Activated CD8-positive, alpha-beta memory T cell treated with anti-CD3 and anti-CD28 coated beads, Interleukin-2, amount 10 ng/mL, durations not matched to agents 7 days and 5 days (primary cell): ENCODE measurements around the gene MVK. TPM values are rescaled to one million over a fixed set of nuclear protein-coding genes. Genes with fewer than 3 reads are reported as not detected.

Experiments used
- ATAC-seq: fragments of 150-1000 bp; cut with Tn5 transposase; one replicate; pipeline ENCODE4 v1.10.0; 2021; ENCODE audit warnings: moderate library complexity
- CTCF ChIA-PET: fragments of 350-600 bp; sonication (Branson Sonifier 250); formaldehyde crosslinking; loops from one replicate; lab custom pipeline; 2021; ENCODE audit warnings: antibody characterized with exemption; lab: Charles Lee
- DNase-seq: peaks from one replicate; pipeline ENCODE4 v3.0.0-alpha.2; 2020
- H3K27ac Mint-ChIP-seq: one replicate; pipeline ENCODE4 v1.8.0; 2021; ENCODE audit warnings: mild to moderate bottlenecking, mixed read lengths
- H3K27me3 Mint-ChIP-seq: one replicate; pipeline ENCODE4 v1.8.0; 2021; ENCODE audit warnings: mixed read lengths
- H3K36me3 Mint-ChIP-seq: one replicate; pipeline ENCODE4 v1.8.0; 2021; ENCODE audit warnings: mild to moderate bottlenecking, mixed read lengths
- H3K4me1 Mint-ChIP-seq: one replicate; pipeline ENCODE4 v1.8.0; 2021; ENCODE audit warnings: mixed read lengths
- H3K4me3 Mint-ChIP-seq: one replicate; pipeline ENCODE4 v1.8.0; 2021; ENCODE audit warnings: mild to moderate bottlenecking, moderate library complexity, mixed read lengths
- H3K9me3 Mint-ChIP-seq: one replicate; pipeline ENCODE4 v1.8.0; 2022; ENCODE audit warnings: low read depth, mixed read lengths
- total RNA-seq, 2 experiments: library from RNA; stranded (reverse); gene quantifications; one replicate each; pipeline ENCODE4 v1.2.3, GENCODE V29; 2021

Gene MVK
- total RNA-seq, 2 experiments from 2014 or later = 21.7 to 27.4 TPM

DNA sequence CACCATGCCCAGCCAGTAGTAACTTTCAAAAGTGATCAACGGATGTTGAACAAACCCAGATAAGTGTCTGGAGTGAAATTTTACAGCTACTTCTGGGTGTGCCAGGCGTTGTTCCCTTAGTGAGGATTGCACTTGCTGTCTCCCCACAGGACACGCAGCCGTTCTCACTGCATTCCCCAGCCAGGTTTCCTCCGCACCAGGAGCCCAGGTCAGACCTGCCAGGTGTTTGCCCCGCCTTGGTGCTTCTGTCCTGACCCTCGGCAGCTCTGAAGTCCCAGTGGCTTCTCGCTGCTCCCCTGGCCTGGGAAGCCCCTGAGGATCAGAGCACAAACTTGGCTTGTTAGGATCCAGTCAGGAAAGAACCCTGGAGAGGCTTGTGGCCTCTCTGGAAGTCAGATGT lies 36.5 kb upstream of the MVK start:
- CTCF ChIA-PET = interaction anchor here (1.1 to 1.3 kb wide), 2 partner anchors 18 to 244 kb away, joined by 3 to 4 read pairs; no protein-coding TSS in a partner anchor
- no peaks in the 10 kb centered on the region for H3K9me3 Mint-ChIP-seq
- H3K4me1 Mint-ChIP-seq = no peaks in the 10 kb centered on the region
- H3K27ac Mint-ChIP-seq = no peak overlapping the region
- ATAC-seq (no peak), DNase-seq (no peak)
- no peak overlapping the region for H3K4me3 Mint-ChIP-seq
- no peaks in the 10 kb centered on the region for H3K27me3 Mint-ChIP-seq
- no peaks in the 10 kb centered on the region for H3K36me3 Mint-ChIP-seq

DNA sequence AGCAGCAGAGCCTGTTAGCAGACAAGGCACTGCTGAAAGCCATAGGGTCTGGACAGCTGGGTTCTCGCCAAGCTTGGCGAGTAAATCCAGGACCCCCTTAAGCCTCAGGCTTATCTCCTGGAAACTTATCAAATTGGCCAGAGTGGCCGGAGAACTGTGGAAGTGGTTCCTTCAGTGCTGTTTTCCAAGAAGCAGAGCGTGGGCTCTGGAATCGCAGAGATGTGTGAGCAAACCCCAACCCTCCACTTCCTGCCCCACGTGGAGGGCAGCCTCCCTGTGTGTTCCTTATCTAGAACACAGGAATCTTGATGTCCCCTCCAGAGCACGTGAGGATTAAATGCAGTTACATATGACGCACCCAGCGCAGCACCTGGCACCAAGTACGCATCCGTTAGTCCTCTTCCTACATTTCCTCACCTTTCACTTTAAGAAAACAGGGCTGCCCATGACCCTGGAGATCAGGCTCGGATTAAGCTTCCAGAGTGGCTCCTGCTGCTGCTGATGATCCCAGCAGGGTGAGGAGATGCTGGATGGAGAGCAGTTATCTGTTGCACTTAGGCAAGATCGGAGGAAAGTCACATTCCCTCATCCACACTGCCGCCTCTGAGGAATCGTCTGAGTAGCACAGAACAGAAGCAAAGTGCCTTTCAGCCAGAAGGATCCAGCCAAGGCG lies 35.3 kb upstream of the MVK start:
- H3K4me1 Mint-ChIP-seq = no peaks in the 10 kb centered on the region
- CTCF ChIA-PET = no interaction called here
- H3K36me3 Mint-ChIP-seq = no peaks in the 10 kb centered on the region
- no peak overlapping the region for H3K4me3 Mint-ChIP-seq
- H3K9me3 Mint-ChIP-seq = no peaks in the 10 kb centered on the region
- no peak overlapping the region for H3K27ac Mint-ChIP-seq
- no peaks in the 10 kb centered on the region for H3K27me3 Mint-ChIP-seq
- no peak for DNase-seq
- ATAC-seq = no peak

DNA sequence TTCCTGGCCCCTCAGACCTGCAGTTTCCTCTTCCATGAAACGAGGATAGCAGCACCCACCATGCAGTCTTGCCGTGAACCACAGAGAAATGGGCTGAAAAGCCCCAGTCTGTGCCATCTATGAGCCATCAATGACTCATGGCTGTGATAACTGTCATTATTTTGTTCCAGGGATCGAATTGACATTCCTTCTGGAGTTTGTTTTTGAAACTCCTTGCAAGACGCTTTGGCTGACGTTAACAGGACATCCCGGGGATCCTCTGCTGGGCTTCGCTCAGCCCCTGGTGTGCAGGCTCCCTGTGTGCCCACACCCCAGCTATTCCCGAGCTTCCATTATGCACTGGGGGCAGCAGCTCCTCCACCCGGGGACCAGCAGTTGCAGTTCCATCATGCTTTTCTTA lies 34.1 kb upstream of the MVK start:
- DNase-seq = no peak
- H3K27ac Mint-ChIP-seq = no peak overlapping the region
- H3K27me3 Mint-ChIP-seq = no peaks in the 10 kb centered on the region
- H3K36me3 Mint-ChIP-seq = no peaks in the 10 kb centered on the region
- ATAC-seq = no peak
- no peak overlapping the region for H3K4me3 Mint-ChIP-seq
- H3K4me1 Mint-ChIP-seq = no peaks in the 10 kb centered on the region
- H3K9me3 Mint-ChIP-seq = no peaks in the 10 kb centered on the region
- CTCF ChIA-PET = interaction anchor here (0.9 kb wide), 1 partner anchor 306 kb away, joined by 3 read pairs; no protein-coding TSS in a partner anchor

DNA sequence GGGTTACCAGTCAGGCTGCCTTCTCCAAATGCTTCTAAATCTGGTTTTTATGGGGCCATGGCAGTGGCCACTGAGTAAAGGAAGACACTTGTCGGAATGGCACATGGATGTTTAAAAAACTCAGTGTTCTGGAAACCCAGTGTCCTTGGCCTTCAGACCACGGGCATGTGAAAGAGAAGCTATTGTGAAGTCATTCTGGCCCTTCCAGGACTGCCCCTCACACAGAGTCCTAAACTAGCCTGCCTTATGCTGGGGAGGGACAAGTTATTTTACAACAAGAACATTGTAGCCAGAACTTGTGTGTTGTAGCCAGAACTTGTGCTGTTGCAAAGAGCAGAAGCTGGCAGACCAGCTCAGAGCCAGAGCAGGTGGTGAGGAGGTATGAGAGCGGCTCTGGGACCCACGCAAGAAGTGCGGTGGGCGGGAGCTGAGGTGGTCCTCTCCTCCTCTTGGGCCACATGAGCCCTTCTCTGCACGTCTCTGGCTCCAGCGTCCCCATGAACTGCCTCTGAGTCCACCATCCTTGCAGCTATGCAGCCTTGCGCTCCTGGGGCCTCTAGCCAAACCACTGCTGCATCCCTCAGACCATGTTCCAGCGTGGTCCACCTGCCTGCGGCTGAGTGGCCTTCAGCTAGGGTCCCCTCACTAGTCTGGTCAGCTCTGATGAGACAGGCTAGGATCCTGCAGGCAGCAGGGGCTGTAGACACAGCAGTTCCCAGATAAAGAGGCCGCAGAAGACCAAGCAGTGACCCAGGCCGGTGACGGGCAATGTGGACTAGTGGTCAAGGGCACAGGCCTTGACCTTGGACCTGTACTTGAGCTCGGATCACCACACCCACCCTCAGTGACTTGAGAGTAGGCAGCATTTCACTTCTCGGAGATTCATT lies 32.8 kb upstream of the MVK start:
- ATAC-seq = no peak
- Mint-ChIP-seq H3K36me3 (no peaks in the 10 kb centered on the region), H3K27ac (no peak overlapping the region), H3K4me1 (peaks cover 8% of the 10 kb centered on the region), H3K4me3 (no peak overlapping the region), H3K27me3 (no peaks in the 10 kb centered on the region), H3K9me3 (no peaks in the 10 kb centered on the region)
- DNase-seq = no peak
- CTCF ChIA-PET = no interaction called here

DNA sequence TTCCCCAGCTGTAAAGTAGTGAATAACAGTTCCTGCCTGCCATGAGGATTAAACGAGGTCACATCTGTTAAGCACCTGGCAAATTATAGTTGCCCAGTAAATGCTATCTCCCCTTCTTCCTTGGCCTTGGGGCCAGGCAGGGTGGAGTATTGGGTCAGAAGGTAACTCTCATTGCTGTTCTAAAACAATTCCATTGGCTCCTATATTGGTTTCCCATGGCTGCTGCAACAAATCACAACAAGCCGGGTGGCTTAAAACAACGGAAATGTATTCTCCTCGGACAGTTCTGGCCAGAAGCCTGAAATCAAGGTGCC lies 32.2 kb upstream of the MVK start:
- peaks cover 8% of the 10 kb centered on the region for H3K4me1 Mint-ChIP-seq
- CTCF ChIA-PET = no interaction called here

DNA sequence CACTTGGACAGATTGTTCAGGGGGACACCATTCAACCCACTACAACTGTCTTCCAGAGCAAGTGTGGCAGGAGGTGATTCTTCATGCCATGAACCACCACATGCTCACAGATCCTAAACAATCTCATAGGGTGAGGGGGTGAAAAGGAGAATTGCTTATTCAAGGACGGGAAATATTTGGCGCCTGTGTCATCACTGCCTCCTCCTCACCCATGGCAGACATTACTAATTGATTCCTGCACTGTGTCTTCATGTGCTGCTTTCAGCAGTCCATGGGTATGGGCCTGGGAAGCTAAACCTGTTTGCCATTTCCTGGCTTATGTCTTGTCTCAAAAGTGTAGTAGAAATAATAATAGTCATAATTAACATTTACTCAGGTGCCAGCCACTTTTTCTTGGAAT lies 31.6 kb upstream of the MVK start:
- no peak for DNase-seq
- Mint-ChIP-seq H3K4me3 (no peak overlapping the region), H3K4me1 (peaks cover 8% of the 10 kb centered on the region), H3K27me3 (peaks cover 3% of the 10 kb centered on the region), H3K27ac (no peak overlapping the region), H3K36me3 (no peaks in the 10 kb centered on the region), H3K9me3 (no peaks in the 10 kb centered on the region)
- CTCF ChIA-PET = no interaction called here
- no peak for ATAC-seq

More for the DNA sequence above, 32.2 kb upstream of the MVK start:
- H3K27ac Mint-ChIP-seq = no peak overlapping the region
- DNase-seq (no peak), ATAC-seq (no peak)
- no peaks in the 10 kb centered on the region for H3K27me3 Mint-ChIP-seq
- H3K9me3 Mint-ChIP-seq = no peaks in the 10 kb centered on the region
- H3K36me3 Mint-ChIP-seq = no peaks in the 10 kb centered on the region
- no peak overlapping the region for H3K4me3 Mint-ChIP-seq

DNA sequence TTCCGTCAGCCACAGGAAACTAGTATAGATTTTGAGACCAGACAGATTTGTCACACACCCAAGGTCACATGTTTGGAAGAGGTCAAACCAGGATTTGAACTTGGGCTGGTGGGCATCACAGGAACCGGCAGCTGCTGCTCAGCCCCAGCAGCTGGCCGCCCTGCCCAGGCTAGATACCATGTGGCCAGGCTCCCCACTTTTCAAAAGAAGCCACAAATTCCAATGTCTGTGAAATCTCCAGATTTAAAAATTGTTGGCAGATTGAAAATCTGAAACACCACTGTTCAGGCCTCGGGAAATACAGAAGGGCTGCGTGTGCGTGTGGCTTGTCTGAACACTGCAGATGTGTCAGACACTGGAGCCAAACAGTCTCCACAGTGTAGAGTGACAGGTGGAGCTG lies 30.7 kb upstream of the MVK start:
- DNase-seq = no peak
- no peak for ATAC-seq
- H3K9me3 Mint-ChIP-seq = no peaks in the 10 kb centered on the region
- H3K4me3 Mint-ChIP-seq = no peak overlapping the region
- H3K36me3 Mint-ChIP-seq = no peaks in the 10 kb centered on the region
- CTCF ChIA-PET = interaction anchor here (1.6 kb wide), 1 partner anchor 10 kb away, joined by 3 read pairs; no protein-coding TSS in a partner anchor
- H3K4me1 Mint-ChIP-seq = peaks cover 8% of the 10 kb centered on the region
- H3K27me3 Mint-ChIP-seq = peaks cover 12% of the 10 kb centered on the region
- H3K27ac Mint-ChIP-seq = no peak overlapping the region

DNA sequence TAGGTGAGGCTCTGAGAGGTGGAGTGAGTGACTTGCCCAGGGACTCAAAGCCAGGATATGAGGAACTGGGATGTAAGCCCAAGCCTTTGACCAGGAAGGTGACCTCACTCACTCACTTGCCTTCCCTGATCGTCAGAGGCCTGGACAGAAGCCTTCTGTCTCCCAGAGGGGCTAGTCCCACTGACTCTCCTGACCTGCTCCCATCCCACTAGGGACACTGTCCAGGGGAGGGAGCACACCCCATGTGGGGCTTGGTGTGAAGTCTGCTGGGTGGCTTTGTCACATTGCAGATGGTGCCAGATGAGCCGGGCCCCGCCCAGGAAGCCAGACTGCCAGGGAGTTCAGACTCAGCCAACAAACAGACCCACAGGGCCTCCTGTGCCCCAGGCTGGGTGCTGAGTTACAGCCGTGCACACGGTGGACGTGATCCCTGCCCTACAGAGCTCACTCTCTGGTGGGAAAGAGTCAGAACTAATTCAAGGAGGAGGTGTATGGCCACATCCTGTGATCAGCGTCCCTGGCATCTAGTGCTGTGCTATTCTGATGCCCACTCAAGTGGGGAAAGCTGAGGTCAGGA lies 28.6 kb upstream of the MVK start:
- Mint-ChIP-seq H3K27me3 (peaks cover 29% of the 10 kb centered on the region), H3K4me1 (peaks cover 12% of the 10 kb centered on the region), H3K27ac (peak overlapping the region; percentile 15), H3K36me3 (no peaks in the 10 kb centered on the region), H3K9me3 (no peaks in the 10 kb centered on the region), H3K4me3 (no peak overlapping the region)
- ATAC-seq (peak; percentile 75), DNase-seq (peak; percentile 45)
- CTCF ChIA-PET = no interaction called here

DNA sequence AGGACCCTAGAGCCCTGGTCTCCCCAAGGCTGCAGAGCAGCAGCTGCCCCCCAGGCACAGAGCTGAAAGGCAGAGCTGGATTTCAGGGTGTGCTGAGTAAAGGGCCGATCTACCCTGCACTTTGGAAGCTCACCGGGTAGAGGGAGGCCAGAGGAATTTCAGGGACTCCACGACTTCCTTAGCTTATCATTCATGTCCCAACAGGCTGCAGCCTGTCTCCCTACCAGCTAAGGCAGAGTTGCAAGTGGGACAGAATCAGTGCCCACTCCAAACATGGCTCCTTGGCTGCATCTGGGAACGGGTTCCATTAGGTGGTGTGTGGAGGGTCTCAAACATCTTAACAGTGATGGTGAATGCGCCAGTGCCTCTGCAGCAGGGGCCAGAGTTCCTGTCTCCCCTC lies 27.8 kb upstream of the MVK start:
- Mint-ChIP-seq H3K4me3 (no peak overlapping the region), H3K27me3 (peaks cover 30% of the 10 kb centered on the region)
- CTCF ChIA-PET = no interaction called here

DNA sequence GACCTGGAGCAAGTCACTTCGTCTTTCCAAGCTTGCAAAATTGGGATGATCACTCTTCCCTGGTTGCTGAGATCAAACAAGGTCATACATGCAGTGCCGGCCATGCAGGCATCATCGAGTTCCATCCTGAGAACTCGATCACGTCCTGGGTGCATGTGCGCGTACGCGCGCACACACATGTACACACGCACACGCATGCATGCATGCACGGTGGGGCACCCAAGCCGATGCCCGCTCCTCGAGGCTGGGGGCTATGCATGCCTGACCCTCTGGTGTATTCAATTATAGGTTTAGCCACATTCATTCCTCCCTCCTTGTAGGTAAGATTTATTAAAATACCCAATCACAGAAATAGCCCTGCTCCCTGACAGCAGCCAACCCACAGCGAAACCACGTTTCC lies 26.3 kb upstream of the MVK start:
- DNase-seq (no peak), ATAC-seq (no peak)
- Mint-ChIP-seq H3K27ac (no peak overlapping the region), H3K36me3 (no peaks in the 10 kb centered on the region), H3K9me3 (no peaks in the 10 kb centered on the region), H3K4me3 (no peak overlapping the region), H3K4me1 (peaks cover 12% of the 10 kb centered on the region), H3K27me3 (peaks cover 30% of the 10 kb centered on the region)
- CTCF ChIA-PET = interaction anchor here (1.7 kb wide), 1 partner anchor 50 kb away, joined by 5 read pairs; no protein-coding TSS in a partner anchor

More for the DNA sequence above, 27.8 kb upstream of the MVK start:
- no peaks in the 10 kb centered on the region for H3K36me3 Mint-ChIP-seq
- no peak for ATAC-seq
- no peaks in the 10 kb centered on the region for H3K9me3 Mint-ChIP-seq
- no peak overlapping the region for H3K27ac Mint-ChIP-seq
- DNase-seq = no peak
- H3K4me1 Mint-ChIP-seq = peaks cover 12% of the 10 kb centered on the region

DNA sequence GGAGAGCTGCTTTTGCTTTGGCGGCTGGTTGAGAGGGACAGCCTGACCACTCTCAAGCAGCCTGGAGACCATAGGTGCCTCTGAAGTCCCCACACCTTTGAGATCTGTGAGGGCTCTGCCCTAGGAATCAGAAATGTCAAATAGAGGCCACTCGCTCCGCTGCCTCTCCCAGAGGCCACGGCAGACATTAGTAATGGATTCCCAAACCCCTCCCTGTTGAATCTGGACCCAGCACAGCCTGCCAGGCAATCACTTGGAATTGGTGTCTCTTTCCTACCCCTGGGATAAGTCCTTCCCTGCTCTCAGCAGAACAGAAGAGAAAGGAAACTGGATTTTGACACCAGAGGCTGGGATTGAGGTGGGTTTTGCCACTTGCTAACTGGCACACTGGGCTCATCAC lies 25.3 kb upstream of the MVK start:
- Mint-ChIP-seq H3K36me3 (no peaks in the 10 kb centered on the region), H3K4me3 (no peak overlapping the region), H3K4me1 (peaks cover 12% of the 10 kb centered on the region), H3K27ac (no peak overlapping the region), H3K9me3 (no peaks in the 10 kb centered on the region), H3K27me3 (peaks cover 32% of the 10 kb centered on the region)
- no peak for DNase-seq
- ATAC-seq = no peak
- CTCF ChIA-PET = interaction anchor here (1.7 kb wide), 1 partner anchor 49 kb away, joined by 5 read pairs; no protein-coding TSS in a partner anchor

DNA sequence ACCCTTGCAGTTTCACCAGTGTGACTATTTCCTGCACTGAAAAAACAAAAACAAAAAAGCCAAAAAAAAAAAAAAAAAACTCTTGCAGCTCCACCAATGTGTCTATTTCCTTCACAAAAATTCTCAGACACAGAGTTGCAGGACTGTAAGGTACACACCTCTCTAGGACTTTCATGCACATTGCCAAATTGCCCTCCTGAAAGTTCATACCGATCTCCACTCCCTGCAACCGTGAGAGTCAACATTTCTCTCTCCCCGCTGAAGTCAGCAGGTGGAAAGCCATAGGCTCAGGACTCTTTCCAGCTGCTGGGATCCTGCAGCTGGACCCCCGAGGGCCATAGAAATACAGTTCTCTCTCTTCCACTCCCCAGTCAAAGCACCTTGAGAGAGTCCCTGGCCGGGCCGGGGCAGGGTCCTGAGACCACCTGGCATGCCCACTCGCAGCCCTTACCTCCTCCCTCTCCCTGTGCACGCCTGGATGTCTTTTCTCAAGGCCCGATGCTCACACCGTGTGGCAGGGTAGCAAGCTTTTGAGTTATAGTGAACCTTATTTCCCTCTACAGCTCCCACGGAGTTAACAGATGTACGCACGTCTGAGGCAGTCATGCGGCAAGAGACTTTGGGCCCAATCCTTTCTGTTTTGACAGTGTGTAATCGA lies 23.9 kb upstream of the MVK start:
- CTCF ChIA-PET = no interaction called here
- H3K27me3 Mint-ChIP-seq = peaks cover 32% of the 10 kb centered on the region
- no peaks in the 10 kb centered on the region for H3K9me3 Mint-ChIP-seq
- DNase-seq (no peak), ATAC-seq (no peak)
- H3K36me3 Mint-ChIP-seq = no peaks in the 10 kb centered on the region
- peaks cover 10% of the 10 kb centered on the region for H3K4me1 Mint-ChIP-seq
- H3K4me3 Mint-ChIP-seq = no peak overlapping the region
- no peak overlapping the region for H3K27ac Mint-ChIP-seq

DNA sequence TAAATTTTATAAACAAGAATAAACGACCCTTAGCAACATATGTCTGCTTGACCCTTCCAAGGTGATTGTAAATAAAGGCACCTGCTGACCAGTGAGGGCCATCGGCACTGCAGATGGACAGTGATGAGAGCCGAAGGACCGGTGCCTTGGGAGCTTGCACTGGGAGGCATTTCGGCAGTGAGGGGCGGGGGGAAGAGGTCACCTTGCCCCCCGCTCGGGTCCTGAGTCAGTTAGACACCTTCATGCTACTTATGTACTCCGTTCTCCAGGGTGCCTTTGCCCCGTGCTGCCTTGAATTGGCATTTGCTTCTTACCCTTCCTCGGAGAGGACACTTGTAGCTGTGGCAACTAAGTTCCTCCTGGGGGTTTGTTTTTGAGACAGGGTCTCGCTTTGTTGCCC lies 23.3 kb upstream of the MVK start:
- DNase-seq (no peak), ATAC-seq (no peak)
- Mint-ChIP-seq H3K4me3 (no peak overlapping the region), H3K36me3 (no peaks in the 10 kb centered on the region), H3K9me3 (no peaks in the 10 kb centered on the region), H3K27me3 (peaks cover 32% of the 10 kb centered on the region), H3K4me1 (peaks cover 5% of the 10 kb centered on the region), H3K27ac (no peak overlapping the region)
- CTCF ChIA-PET = interaction anchor here (1.9 kb wide), 1 partner anchor 47 kb away, joined by 5 read pairs; no protein-coding TSS in a partner anchor
